ENCODE measurements around the gene TMEM18.
"Not testable (repeated sequence)": the region's sequence is repeated elsewhere in the genome, so short reads cannot be mapped to it uniquely, and the experiment has no call there.

The TMEM18 gene

DNA sequence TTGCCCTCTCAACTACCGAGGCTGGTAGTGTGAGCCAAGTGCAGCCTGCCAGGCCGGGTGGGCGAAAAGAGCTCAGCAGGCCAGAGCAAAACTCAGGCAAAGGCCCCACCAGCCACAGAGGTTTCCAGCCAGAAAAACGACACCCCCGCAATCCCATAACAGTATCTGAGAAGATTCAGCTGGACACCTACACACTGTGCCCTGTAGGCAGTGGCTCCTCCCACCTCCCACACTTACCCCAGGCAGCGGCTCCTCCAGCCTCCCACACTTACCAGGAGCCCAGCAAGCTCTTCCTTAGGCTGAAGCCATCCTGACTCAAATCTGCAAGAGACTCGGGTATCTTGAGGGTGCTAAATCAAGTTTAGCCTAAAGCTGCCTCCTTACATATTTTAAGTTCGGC, 15.6 kb upstream of the TMEM18 start:
- DNase-seq, result no peak

DNA sequence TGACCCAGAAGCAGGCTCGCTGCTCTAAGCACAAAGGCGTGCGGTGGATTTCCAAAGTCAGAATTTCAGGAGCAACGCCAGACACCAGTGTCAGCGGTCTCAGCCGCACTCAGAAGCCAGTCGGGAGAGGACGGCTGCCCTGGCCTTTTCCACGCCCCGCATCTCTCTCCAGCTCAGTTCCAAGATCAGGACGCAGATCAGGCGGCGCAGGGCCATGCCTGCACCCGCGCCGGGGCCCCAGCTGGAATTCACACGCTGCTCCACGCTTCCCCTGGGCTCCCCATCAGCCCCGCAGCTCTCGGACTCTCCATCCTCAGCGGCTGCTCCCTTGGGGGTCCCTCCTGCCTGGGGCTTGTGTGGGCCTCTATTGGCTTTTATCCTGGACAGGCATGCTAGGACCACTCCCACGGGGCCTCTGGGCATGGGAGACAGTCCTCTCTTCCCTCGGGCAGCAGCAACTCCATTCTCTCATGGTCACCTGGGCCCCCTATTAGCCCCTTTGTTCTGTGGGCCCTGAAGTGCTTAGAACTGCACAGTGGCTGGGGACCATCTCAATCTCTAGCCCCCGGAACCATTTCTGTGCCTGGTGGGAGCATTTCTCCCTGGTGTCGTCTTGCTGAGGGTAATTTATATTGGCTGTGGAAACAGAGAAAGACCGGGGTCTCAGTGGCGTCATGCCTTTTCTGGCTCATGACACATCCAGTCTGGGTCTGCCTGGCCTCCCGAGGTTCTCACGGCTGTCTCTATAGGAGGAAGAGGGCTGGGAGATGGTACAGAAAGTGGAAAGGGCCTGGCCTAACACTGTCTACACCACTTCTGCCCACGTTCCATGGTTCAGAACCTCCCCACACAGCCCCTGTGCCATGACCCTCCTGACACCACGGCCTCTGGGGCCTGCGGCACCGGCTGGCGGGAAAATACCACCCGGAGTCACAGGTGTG, 14.9 kb upstream of the TMEM18 start:
- DNase-seq, result no peak

GRCh38 chr2:690799-691198, 13.6 kb upstream of the TMEM18 start:
- DNase-seq, result no peak

DNA sequence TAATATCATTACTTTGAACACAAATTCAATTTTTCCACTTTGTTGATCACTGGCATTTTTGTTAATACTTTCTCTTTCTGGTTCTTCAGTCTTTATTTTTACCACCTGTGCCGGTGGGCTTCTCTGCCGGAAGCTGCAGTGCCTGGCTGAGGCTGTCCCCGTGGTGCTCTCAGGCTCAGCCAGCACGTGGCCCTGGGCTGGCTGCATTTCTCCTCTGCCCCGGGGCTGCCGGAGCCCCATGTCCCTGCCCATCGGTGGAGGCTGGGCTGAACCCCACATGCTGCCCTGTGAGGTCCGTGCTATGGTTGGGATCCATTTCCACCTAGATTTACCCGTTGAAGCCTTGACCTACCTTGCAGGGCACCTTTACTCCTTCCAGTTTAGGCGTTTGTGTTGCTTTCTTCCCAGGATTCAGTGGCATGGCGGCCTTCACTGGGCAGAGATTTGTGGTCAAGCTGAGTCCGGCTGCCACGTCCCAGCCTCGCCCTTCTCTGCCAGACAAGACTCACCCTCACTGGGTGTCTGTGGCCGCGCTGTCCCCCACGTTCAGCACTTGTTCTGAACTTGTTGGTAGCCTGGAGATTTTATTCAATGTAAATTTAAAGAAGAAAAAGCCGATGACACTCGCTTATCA, 12.8 kb upstream of the TMEM18 start:
- DNase-seq, result no peak

GRCh38 chr2:689237-689636, 12.0 kb upstream of the TMEM18 start:
- no peak for DNase-seq

- DNase-seq, result no peak
Observed at GRCh38 chr2:688504-689076, 11.4 kb upstream of the TMEM18 start.

- no peak for DNase-seq
Observed at GRCh38 chr2:685421-685820, 8.2 kb upstream of the TMEM18 start.

GRCh38 chr2:684913-685312, 7.7 kb upstream of the TMEM18 start:
- DNase-seq, result not testable (repeated sequence)

DNA sequence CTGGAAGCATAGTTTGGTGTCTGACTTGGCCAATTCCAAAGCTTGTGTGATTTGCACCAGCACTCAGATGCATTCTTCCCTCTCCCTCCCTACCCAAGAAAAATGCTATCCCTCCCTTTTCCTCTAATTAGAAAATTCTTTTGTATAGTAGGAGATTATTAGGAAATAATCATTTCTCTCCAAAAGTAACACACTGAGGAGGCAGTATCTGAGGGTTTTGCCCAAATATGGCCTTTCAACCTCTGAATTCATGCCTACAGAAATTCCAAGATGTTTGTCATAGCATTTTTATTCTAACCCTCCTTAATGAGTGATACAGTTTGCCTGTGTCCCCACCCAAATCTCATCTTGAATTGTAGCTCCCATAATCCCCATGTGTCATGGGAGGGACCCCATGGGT, 5.0 kb upstream of the TMEM18 start:
- DNase-seq, result no peak

- DNase-seq, result no peak
Observed at GRCh38 chr2:681312-681711, 4.1 kb upstream of the TMEM18 start.

GRCh38 chr2:680496-680895, 3.3 kb upstream of the TMEM18 start:
- DNase-seq, result no peak

GRCh38 chr2:678964-679363, 1.8 kb upstream of the TMEM18 start:
- DNase-seq, result no peak

DNA sequence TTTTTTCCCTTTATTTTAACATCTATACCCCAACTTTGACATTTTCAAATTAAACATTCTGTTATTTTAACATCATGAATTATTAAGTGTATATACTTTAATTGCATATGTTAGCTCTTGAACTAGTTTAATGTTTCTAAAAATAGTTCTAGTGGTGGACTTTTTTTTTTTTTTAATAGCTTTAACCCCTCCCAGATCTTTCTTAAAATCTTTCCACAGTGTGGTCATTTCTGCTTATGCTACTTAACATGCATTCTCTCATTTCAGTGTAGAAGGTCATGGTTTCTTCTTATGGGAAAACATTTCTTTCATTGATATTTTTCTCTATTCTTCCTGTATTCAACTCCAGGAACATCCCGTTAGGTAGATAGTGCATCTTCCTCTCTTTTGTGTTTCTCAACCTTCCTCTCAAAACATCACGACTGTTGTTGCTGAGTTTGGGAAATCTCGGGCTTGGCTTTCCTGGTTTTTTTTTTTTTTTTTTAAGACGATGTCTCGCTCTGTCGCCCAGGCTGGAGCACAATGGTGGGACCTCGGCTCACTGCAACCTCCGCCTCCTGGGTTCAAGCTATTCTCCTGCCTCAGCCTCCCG, 849 bp upstream of the TMEM18 start:
- no peak for DNase-seq

DNA sequence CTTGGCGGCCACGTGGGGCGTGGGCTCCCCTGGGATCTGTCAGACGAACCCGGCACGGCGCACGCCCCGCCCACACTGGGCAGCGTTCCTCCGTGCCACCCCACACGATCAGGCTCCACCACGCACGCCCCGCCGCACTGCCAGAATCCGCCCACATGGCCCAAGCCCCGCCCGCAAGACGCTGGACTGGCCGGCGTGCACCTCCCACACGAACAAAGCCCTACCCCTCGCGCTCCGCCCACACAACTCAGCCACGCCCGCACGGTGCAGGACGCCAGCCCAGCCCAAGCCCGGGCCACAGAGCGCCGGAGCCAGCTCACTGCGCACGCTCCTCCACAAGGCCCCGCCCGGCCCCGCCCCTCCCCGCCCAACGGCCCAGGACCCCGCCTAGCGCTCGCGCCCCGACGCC, 555 bp downstream of the TMEM18 start:
- peak; percentile 79 for DNase-seq

GRCh38 chr2:675982-676646, 1.1 kb downstream of the TMEM18 start:
- DNase-seq, result no peak

GRCh38 chr2:675460-675859, 1.7 kb downstream of the TMEM18 start:
- no peak for DNase-seq

GRCh38 chr2:675051-675450, 2.2 kb downstream of the TMEM18 start:
- no peak for DNase-seq

GRCh38 chr2:674321-674985, 2.8 kb downstream of the TMEM18 start:
- no peak for DNase-seq

DNA sequence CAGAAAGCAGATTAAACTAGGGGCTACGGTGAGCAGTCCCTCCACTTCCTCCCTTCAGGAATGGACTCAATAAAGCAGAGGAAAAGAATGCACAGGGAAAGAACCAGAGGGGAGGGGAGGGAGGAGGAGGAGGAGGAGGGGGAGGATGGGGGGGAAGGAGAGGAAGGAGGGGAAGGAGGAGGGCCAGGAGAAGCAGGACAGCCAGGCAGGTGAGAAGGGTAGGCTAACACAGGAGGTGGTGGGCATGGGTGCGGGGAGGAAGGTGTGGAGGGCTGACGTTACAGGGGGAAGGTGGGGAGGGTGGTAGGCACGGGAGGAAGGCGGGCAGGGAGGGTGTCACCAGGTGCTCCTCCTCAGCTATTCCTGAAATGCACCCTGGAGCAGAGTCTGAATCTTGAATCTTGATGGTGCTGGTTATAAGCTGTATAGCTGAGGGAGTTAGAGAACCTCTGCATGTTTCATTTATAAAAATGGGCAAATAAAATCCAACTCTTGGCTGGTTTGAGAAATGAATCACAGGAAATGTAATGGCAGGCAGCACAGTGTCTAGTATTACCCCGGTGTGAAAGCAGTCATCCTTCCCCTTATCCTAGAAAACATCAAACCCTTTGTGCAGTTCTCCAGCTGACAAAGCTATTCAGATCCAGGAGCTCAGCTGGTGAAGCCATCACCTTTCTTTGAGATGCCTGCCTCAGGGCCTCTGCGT, 3.4 kb downstream of the TMEM18 start:
- DNase-seq, result no peak

GRCh38 chr2:673016-673415, 4.2 kb downstream of the TMEM18 start:
- DNase-seq, result no peak

DNA sequence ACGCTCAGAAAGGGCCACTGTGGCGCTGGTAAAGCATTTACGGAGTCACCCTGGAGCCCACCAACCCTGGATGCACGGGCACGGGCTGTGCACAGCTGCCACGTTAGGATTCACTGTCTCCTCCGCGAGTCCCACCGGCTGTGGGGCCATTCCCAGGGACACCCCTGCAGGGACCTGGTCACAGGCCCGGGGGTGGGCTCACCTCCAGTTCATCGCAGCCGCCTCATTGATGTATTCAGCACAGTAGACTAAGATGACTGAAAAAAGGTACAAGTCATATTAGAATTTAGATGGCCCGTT, 4.7 kb downstream of the TMEM18 start:
- no peak for DNase-seq
